ENCODE measurements around the gene BCAR3.
"Not testable (repeated sequence)": the region's sequence is repeated elsewhere in the genome, so short reads cannot be mapped to it uniquely, and the experiment has no call there.

Gene BCAR3

GRCh38 chr1:93705892-93706500 lies 24.4 kb upstream of the BCAR3 start:
- no peak for DNase-seq

- no peak for DNase-seq
These were observed 22.4 kb upstream of the BCAR3 start for GRCh38 chr1:93704052-93704451.

- no peak for DNase-seq
These were observed 22.0 kb upstream of the BCAR3 start for GRCh38 chr1:93703643-93704042.

- no peak for DNase-seq
These were observed 21.2 kb upstream of the BCAR3 start for GRCh38 chr1:93702828-93703183.

- DNase-seq, result no peak
These were observed 20.6 kb upstream of the BCAR3 start for GRCh38 chr1:93702111-93702827.

- peak; percentile 99 for DNase-seq
These were observed 20.0 kb upstream of the BCAR3 start for GRCh38 chr1:93701629-93702028.

GRCh38 chr1:93700532-93701469 lies 19.2 kb upstream of the BCAR3 start:
- no peak for DNase-seq

GRCh38 chr1:93699503-93700168 lies 18.0 kb upstream of the BCAR3 start:
- DNase-seq, result no peak

GRCh38 chr1:93699049-93699384 lies 17.4 kb upstream of the BCAR3 start:
- DNase-seq, result no peak

- no peak for DNase-seq
These were observed 16.9 kb upstream of the BCAR3 start for GRCh38 chr1:93698329-93699048.

GRCh38 chr1:93697566-93697965 lies 15.9 kb upstream of the BCAR3 start:
- DNase-seq, result not testable (repeated sequence)

GRCh38 chr1:93695411-93696005 lies 13.9 kb upstream of the BCAR3 start:
- DNase-seq, result no peak

- no peak for DNase-seq
These were observed 13.2 kb upstream of the BCAR3 start for GRCh38 chr1:93694819-93695218.

GRCh38 chr1:93694039-93694438 lies 12.4 kb upstream of the BCAR3 start:
- DNase-seq, result no peak

GRCh38 chr1:93692983-93693591 lies 11.4 kb upstream of the BCAR3 start:
- DNase-seq, result peak; percentile 83

- DNase-seq, result peak; percentile 42
These were observed 10.8 kb upstream of the BCAR3 start for GRCh38 chr1:93692451-93692861.

GRCh38 chr1:93692026-93692425 lies 10.4 kb upstream of the BCAR3 start:
- DNase-seq, result peak; percentile 59

GRCh38 chr1:93690921-93691789 lies 9.5 kb upstream of the BCAR3 start:
- no peak for DNase-seq

- no peak for DNase-seq
These were observed 8.7 kb upstream of the BCAR3 start for GRCh38 chr1:93690341-93690740.

GRCh38 chr1:93689521-93690223 lies 8.0 kb upstream of the BCAR3 start:
- peak; percentile 63 for DNase-seq
